HG02870 (cell line): ENCODE results near the gene NAB1.
A peak's percentile ranks its signal among the peaks of the same experiment; 100 is the strongest.

Experiments
- ATAC-seq: cut with Tn5 transposase; IDR thresholded peaks from one replicate; pipeline ENCODE4 v1.9.1; 2021; ENCODE audit warnings: mild to moderate bottlenecking, moderate library complexity; ENCODE audit not compliant: unreplicated experiment

NAB1 gene

GRCh38 chr2:190668892-190669291, 20.0 kb downstream of the NAB1 start:
- ATAC-seq: no peak

GRCh38 chr2:190670182-190670946, 21.5 kb downstream of the NAB1 start:
- peak; percentile 62 for ATAC-seq

GRCh38 chr2:190674966-190675650, 26.2 kb downstream of the NAB1 start:
- ATAC-seq: peak; percentile 28

- no peak for ATAC-seq
Observed at GRCh38 chr2:190677255-190677654, 28.4 kb downstream of the NAB1 start.

GRCh38 chr2:190678444-190679162, 29.7 kb downstream of the NAB1 start:
- peak; percentile 69 for ATAC-seq

- ATAC-seq: no peak
Observed at GRCh38 chr2:190679391-190679790, 30.5 kb downstream of the NAB1 start.

- ATAC-seq: peak; percentile 55
Observed at GRCh38 chr2:190679813-190680591, 31.1 kb downstream of the NAB1 start.

- ATAC-seq: no peak
Observed at GRCh38 chr2:190682168-190682567, 33.3 kb downstream of the NAB1 start.

GRCh38 chr2:190683802-190684201, 34.9 kb downstream of the NAB1 start:
- no peak for ATAC-seq

GRCh38 chr2:190684931-190685330, 36.0 kb downstream of the NAB1 start:
- ATAC-seq: no peak

GRCh38 chr2:190685333-190685732, 36.5 kb downstream of the NAB1 start:
- no peak for ATAC-seq

- peak; percentile 83 for ATAC-seq
Observed at GRCh38 chr2:190693533-190694232, 44.8 kb downstream of the NAB1 start.

- no peak for ATAC-seq
Observed at GRCh38 chr2:190694479-190694878, 45.6 kb downstream of the NAB1 start.

GRCh38 chr2:190695739-190696138, 46.9 kb downstream of the NAB1 start:
- peak; percentile 34 for ATAC-seq

GRCh38 chr2:190696792-190697398, 48.0 kb downstream of the NAB1 start:
- ATAC-seq: no peak

- ATAC-seq: no peak
Observed at GRCh38 chr2:190697421-190697820, 48.5 kb downstream of the NAB1 start.

GRCh38 chr2:190698895-190699294, 50.0 kb downstream of the NAB1 start:
- no peak for ATAC-seq

- peak; percentile 80 for ATAC-seq
Observed at GRCh38 chr2:190701586-190701985, 52.7 kb downstream of the NAB1 start.

- ATAC-seq: no peak
Observed at GRCh38 chr2:190705280-190705679, 56.4 kb downstream of the NAB1 start.

- peak; percentile 62 for ATAC-seq
Observed at GRCh38 chr2:190707726-190708125, 58.8 kb downstream of the NAB1 start.
